ENCODE measurements around the gene AGBL1.

Gene AGBL1

GRCh38 chr15:86483936-86484335 is 404.3 kb downstream of the AGBL1 start:
- no peak overlapping the region for H3K27ac ChIP-seq (ENCODE audit: poor library complexity, severe bottlenecking)
- ATAC-seq (ENCODE audit: low read depth) = no peak
- H3K4me1 ChIP-seq (ENCODE audit: insufficient read depth, poor library complexity, severe bottlenecking) = no peaks in the 10 kb centered on the region
- no peak for TF ChIP-seq CTCF (IDR thresholded peaks at IDR 0.05; ENCODE audit: poor library complexity, severe bottlenecking)
- H3K36me3 ChIP-seq (ENCODE audit: low read depth) = no peaks in the 10 kb centered on the region
- H3K9me3 ChIP-seq (ENCODE audit: severe bottlenecking) = no peaks in the 10 kb centered on the region
- no peak for DNase-seq (ENCODE audit: low spot score)
- no peak overlapping the region for H3K4me3 ChIP-seq (ENCODE audit: severe bottlenecking)
- H3K27me3 ChIP-seq (ENCODE audit: insufficient read depth, poor library complexity, severe bottlenecking) = no peaks in the 10 kb centered on the region

- DNase-seq (ENCODE audit: low spot score) = no peak
- no peak for TF ChIP-seq CTCF (IDR thresholded peaks at IDR 0.05; ENCODE audit: poor library complexity, severe bottlenecking)
- H3K4me3 ChIP-seq (ENCODE audit: severe bottlenecking) = no peak overlapping the region
- H3K27me3 ChIP-seq (ENCODE audit: insufficient read depth, poor library complexity, severe bottlenecking) = no peaks in the 10 kb centered on the region
- no peaks in the 10 kb centered on the region for H3K36me3 ChIP-seq (ENCODE audit: low read depth)
- no peaks in the 10 kb centered on the region for H3K9me3 ChIP-seq (ENCODE audit: severe bottlenecking)
- H3K27ac ChIP-seq (ENCODE audit: poor library complexity, severe bottlenecking) = no peak overlapping the region
- no peaks in the 10 kb centered on the region for H3K4me1 ChIP-seq (ENCODE audit: insufficient read depth, poor library complexity, severe bottlenecking)
- ATAC-seq (ENCODE audit: low read depth) = no peak
Measured at GRCh38 chr15:86488046-86488445, 408.4 kb downstream of the AGBL1 start.

GRCh38 chr15:86489981-86490380 is 410.3 kb downstream of the AGBL1 start:
- no peak overlapping the region for H3K27ac ChIP-seq (ENCODE audit: poor library complexity, severe bottlenecking)
- no peaks in the 10 kb centered on the region for H3K9me3 ChIP-seq (ENCODE audit: severe bottlenecking)
- no peaks in the 10 kb centered on the region for H3K36me3 ChIP-seq (ENCODE audit: low read depth)
- H3K4me3 ChIP-seq (ENCODE audit: severe bottlenecking) = no peak overlapping the region
- DNase-seq (ENCODE audit: low spot score) = no peak
- TF ChIP-seq CTCF (IDR thresholded peaks at IDR 0.05; ENCODE audit: poor library complexity, severe bottlenecking) = no peak
- ATAC-seq (ENCODE audit: low read depth) = no peak
- H3K27me3 ChIP-seq (ENCODE audit: insufficient read depth, poor library complexity, severe bottlenecking) = no peaks in the 10 kb centered on the region
- H3K4me1 ChIP-seq (ENCODE audit: insufficient read depth, poor library complexity, severe bottlenecking) = no peaks in the 10 kb centered on the region

GRCh38 chr15:86491118-86491517 is 411.4 kb downstream of the AGBL1 start:
- Histone ChIP-seq H3K27ac (ENCODE audit: poor library complexity, severe bottlenecking) (no peak overlapping the region), H3K4me1 (ENCODE audit: insufficient read depth, poor library complexity, severe bottlenecking) (no peaks in the 10 kb centered on the region), H3K36me3 (ENCODE audit: low read depth) (no peaks in the 10 kb centered on the region), H3K9me3 (ENCODE audit: severe bottlenecking) (no peaks in the 10 kb centered on the region), H3K4me3 (ENCODE audit: severe bottlenecking) (no peak overlapping the region), H3K27me3 (ENCODE audit: insufficient read depth, poor library complexity, severe bottlenecking) (no peaks in the 10 kb centered on the region)
- no peak for TF ChIP-seq CTCF (IDR thresholded peaks at IDR 0.05; ENCODE audit: poor library complexity, severe bottlenecking)
- DNase-seq (ENCODE audit: low spot score) (no peak), ATAC-seq (ENCODE audit: low read depth) (no peak)

GRCh38 chr15:86493884-86494283 is 414.2 kb downstream of the AGBL1 start:
- no peak for TF ChIP-seq CTCF (IDR thresholded peaks at IDR 0.05; ENCODE audit: poor library complexity, severe bottlenecking)
- no peak for ATAC-seq (ENCODE audit: low read depth)
- Histone ChIP-seq H3K9me3 (ENCODE audit: severe bottlenecking) (peaks cover 4% of the 10 kb centered on the region), H3K4me3 (ENCODE audit: severe bottlenecking) (no peak overlapping the region), H3K27me3 (ENCODE audit: insufficient read depth, poor library complexity, severe bottlenecking) (no peaks in the 10 kb centered on the region), H3K27ac (ENCODE audit: poor library complexity, severe bottlenecking) (no peak overlapping the region), H3K36me3 (ENCODE audit: low read depth) (no peaks in the 10 kb centered on the region), H3K4me1 (ENCODE audit: insufficient read depth, poor library complexity, severe bottlenecking) (no peaks in the 10 kb centered on the region)
- no peak for DNase-seq (ENCODE audit: low spot score)
